ENCODE data around the gene OSR1.
A peak's percentile ranks its signal among the peaks of the same experiment; 100 is the strongest.

DNA sequence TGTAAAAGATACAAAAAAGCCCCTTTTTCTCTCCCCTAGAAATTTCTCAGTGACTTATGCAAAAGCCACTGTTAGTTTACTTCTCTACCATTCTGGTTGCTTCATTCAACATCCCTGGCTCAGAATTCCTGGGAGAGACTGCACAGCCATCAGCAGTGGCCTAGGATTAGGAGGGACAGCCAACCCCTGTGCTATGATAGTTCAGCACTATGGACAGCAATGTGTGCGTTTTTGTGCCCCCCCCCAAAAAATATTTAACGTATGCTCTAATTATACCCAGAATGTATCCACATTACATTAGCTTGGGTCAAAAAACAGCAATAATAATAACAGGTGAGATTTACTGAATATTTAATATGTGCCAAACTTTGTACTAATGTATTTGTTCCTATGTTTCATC lies 29.0 kb downstream of the OSR1 start:
- TF ChIP-seq, protein P1, sequence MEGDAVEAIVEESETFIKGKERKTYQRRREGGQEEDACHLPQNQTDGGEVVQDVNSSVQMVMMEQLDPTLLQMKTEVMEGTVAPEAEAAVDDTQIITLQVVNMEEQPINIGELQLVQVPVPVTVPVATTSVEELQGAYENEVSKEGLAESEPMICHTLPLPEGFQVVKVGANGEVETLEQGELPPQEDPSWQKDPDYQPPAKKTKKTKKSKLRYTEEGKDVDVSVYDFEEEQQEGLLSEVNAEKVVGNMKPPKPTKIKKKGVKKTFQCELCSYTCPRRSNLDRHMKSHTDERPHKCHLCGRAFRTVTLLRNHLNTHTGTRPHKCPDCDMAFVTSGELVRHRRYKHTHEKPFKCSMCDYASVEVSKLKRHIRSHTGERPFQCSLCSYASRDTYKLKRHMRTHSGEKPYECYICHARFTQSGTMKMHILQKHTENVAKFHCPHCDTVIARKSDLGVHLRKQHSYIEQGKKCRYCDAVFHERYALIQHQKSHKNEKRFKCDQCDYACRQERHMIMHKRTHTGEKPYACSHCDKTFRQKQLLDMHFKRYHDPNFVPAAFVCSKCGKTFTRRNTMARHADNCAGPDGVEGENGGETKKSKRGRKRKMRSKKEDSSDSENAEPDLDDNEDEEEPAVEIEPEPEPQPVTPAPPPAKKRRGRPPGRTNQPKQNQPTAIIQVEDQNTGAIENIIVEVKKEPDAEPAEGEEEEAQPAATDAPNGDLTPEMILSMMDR (IDR thresholded peaks at IDR 0.05): no peak
- TF ChIP-seq POLR2AphosphoS5 (IDR thresholded peaks at IDR 0.05; ENCODE audit: low read depth, low read length): no peak
- TF ChIP-seq, protein P2, sequence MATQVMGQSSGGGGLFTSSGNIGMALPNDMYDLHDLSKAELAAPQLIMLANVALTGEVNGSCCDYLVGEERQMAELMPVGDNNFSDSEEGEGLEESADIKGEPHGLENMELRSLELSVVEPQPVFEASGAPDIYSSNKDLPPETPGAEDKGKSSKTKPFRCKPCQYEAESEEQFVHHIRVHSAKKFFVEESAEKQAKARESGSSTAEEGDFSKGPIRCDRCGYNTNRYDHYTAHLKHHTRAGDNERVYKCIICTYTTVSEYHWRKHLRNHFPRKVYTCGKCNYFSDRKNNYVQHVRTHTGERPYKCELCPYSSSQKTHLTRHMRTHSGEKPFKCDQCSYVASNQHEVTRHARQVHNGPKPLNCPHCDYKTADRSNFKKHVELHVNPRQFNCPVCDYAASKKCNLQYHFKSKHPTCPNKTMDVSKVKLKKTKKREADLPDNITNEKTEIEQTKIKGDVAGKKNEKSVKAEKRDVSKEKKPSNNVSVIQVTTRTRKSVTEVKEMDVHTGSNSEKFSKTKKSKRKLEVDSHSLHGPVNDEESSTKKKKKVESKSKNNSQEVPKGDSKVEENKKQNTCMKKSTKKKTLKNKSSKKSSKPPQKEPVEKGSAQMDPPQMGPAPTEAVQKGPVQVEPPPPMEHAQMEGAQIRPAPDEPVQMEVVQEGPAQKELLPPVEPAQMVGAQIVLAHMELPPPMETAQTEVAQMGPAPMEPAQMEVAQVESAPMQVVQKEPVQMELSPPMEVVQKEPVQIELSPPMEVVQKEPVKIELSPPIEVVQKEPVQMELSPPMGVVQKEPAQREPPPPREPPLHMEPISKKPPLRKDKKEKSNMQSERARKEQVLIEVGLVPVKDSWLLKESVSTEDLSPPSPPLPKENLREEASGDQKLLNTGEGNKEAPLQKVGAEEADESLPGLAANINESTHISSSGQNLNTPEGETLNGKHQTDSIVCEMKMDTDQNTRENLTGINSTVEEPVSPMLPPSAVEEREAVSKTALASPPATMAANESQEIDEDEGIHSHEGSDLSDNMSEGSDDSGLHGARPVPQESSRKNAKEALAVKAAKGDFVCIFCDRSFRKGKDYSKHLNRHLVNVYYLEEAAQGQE (IDR thresholded peaks at IDR 0.05; ENCODE audit: insufficient read depth in 1 of 2, low read depth in 2 of 2, low read length in 1 of 2): peak; percentile 77 to 79
